Fibroblast of peridontal ligament (primary cell): ENCODE measurements around the gene TASOR.

ENCODE experiments used
- DNase-seq: peaks from one replicate; pipeline ENCODE4 v3.0.0-alpha.2; 2010; ENCODE audit errors: extremely low read depth

The TASOR gene

GRCh38 chr3:56688191-56688590, 5.1 kb upstream of the TASOR start:
- no peak for DNase-seq

GRCh38 chr3:56684029-56684428, 964 bp upstream of the TASOR start:
- no peak for DNase-seq

- DNase-seq, result peak; percentile 60
These were observed 473 bp downstream of the TASOR start for GRCh38 chr3:56682462-56683121.

- DNase-seq, result no peak
These were observed 1.0 kb downstream of the TASOR start for GRCh38 chr3:56681984-56682461.

GRCh38 chr3:56680054-56680580, 2.9 kb downstream of the TASOR start:
- DNase-seq, result no peak

- DNase-seq, result no peak
These were observed 5.8 kb downstream of the TASOR start for GRCh38 chr3:56677286-56677685.

GRCh38 chr3:56673781-56674457, 9.1 kb downstream of the TASOR start:
- no peak for DNase-seq

- no peak for DNase-seq
These were observed 15.0 kb downstream of the TASOR start for GRCh38 chr3:56667973-56668579.

GRCh38 chr3:56664823-56665222, 18.2 kb downstream of the TASOR start:
- no peak for DNase-seq

GRCh38 chr3:56655709-56656108, 27.4 kb downstream of the TASOR start:
- no peak for DNase-seq

GRCh38 chr3:56654460-56654859, 28.6 kb downstream of the TASOR start:
- no peak for DNase-seq

- no peak for DNase-seq
These were observed 37.7 kb downstream of the TASOR start for GRCh38 chr3:56645407-56645806.

- DNase-seq, result no peak
These were observed 49.2 kb downstream of the TASOR start for GRCh38 chr3:56633602-56634535.
